CD4-positive, alpha-beta T cell treated with Interleukin-4 for 4 hours (primary cell): ENCODE results near the gene ZNF660.
A peak's percentile ranks its signal among the peaks of the same experiment; 100 is the strongest.
"Not testable (repeated sequence)": the region's sequence is repeated elsewhere in the genome, so short reads cannot be mapped to it uniquely, and the experiment has no call there.

Source experiments
- DNase-seq: peaks from one replicate; pipeline ENCODE4 v3.0.0-alpha.2; 2020

Gene ZNF660

GRCh38 chr3:44584646-44585501, at the start of gene ZNF660:
ZNF660 (plus strand) TSS chr3:44584964; CDS start chr3:44594194, 9,230 bp downstream.
- DNase-seq = no peak

- DNase-seq = no peak
Measured at GRCh38 chr3:44535364-44535763, 49.4 kb upstream of the ZNF660 start.

- not testable (repeated sequence) for DNase-seq
Measured at GRCh38 chr3:44544811-44545210, 40.0 kb upstream of the ZNF660 start.

- peak; percentile 43 for DNase-seq
Measured at GRCh38 chr3:44554626-44555592, 29.9 kb upstream of the ZNF660 start, which contains the start of gene ZKSCAN7. ZKSCAN7 (plus strand) TSS chr3:44555193; CDS start chr3:44557048, 1,855 bp downstream.

GRCh38 chr3:44555723-44556122, 29.0 kb upstream of the ZNF660 start:
- no peak for DNase-seq

GRCh38 chr3:44557074-44557473, 27.7 kb upstream of the ZNF660 start:
- no peak for DNase-seq

GRCh38 chr3:44561076-44561475, 23.7 kb upstream of the ZNF660 start:
- no peak for DNase-seq

- no peak for DNase-seq
Measured at GRCh38 chr3:44562147-44562546, 22.6 kb upstream of the ZNF660 start.

- no peak for DNase-seq
Measured at GRCh38 chr3:44568561-44568960, 16.2 kb upstream of the ZNF660 start.

GRCh38 chr3:44571024-44571423, 13.7 kb upstream of the ZNF660 start:
- no peak for DNase-seq

GRCh38 chr3:44576613-44577012, 8.2 kb upstream of the ZNF660 start:
- DNase-seq = no peak

GRCh38 chr3:44577354-44577952, 7.3 kb upstream of the ZNF660 start:
- not testable (repeated sequence) for DNase-seq

GRCh38 chr3:44578316-44578715, 6.4 kb upstream of the ZNF660 start:
- not testable (repeated sequence) for DNase-seq

- DNase-seq = not testable (repeated sequence)
Measured at GRCh38 chr3:44578924-44579515, 5.7 kb upstream of the ZNF660 start.

GRCh38 chr3:44579749-44580148, 5.0 kb upstream of the ZNF660 start:
- DNase-seq = not testable (repeated sequence)

- DNase-seq = not testable (repeated sequence)
Measured at GRCh38 chr3:44580971-44581370, 3.8 kb upstream of the ZNF660 start.

GRCh38 chr3:44596621-44597020, 11.9 kb downstream of the ZNF660 start:
- DNase-seq = no peak

- no peak for DNase-seq
Measured at GRCh38 chr3:44601749-44602148, 17.0 kb downstream of the ZNF660 start.

GRCh38 chr3:44612678-44613077, 27.9 kb downstream of the ZNF660 start:
- DNase-seq = no peak

GRCh38 chr3:44624749-44625480, 40.2 kb downstream of the ZNF660 start, which contains the start of gene ZNF197:
ZNF197 (plus strand) TSS chr3:44625036; CDS start chr3:44629155, 4,119 bp downstream.
- peak; percentile 61 for DNase-seq

- DNase-seq = no peak
Measured at GRCh38 chr3:44628716-44629115, 44.0 kb downstream of the ZNF660 start.

- DNase-seq = no peak
Measured at GRCh38 chr3:44632193-44632592, 47.4 kb downstream of the ZNF660 start.
